Stimulated activated naive CD4-positive, alpha-beta T cell treated with Interleukin-2 at 50 U/mL for 16 hours (primary cell): ENCODE data around the gene SERTAD2.

Experiments used
- DNase-seq: peaks from one replicate; lab custom pipeline; 2025; lab: John Stamatoyannopoulos, UW

Gene SERTAD2

DNA sequence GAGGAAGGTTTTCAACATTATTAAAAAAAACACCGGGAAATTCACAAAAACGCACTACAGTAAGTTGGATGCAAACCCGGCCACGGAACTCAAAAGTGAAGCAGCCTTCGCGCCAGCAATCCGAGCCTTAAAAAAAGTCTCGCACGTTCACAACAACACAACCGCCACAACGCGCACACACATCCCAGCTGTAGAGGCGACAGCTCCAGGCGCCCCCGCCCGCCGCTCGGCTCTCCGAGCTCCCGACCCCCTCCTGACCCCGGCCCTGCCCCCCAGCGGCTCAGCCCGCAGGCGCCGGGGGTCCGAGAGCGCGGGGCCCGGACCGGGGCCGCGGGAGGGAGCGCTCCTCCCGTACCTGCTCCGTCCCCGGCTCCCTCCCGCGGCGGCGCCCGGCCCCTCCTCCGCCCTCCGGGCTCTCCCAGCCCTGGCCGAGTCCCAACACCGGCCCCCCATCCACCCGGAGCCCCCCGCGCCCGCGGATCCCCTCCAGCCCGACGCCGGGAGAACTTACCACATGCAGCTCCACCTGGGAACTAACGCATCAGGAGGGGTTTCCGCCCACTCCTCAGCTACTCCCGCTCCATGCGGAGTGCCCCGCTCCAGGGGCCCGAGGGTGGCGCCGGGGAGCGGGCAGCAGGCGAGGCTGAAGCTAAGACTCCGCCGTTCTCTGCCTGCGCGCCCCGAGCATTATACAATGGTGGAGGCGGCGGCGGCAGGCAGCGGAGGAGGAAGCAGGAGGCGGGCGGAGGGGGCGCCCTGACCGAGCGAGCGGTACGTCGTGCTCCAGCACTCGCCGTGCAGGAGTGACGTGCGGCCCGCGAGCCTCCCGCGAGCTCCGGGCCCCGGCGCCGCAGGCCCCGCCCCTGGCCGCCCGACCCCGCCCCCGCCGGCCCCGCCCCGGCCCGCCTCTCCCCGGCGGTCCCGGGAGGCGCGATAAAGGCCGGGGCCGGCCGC is at the start of gene SERTAD2:
Gene SERTAD2 (minus strand): TSS at position 805 of the 954 bp plus-strand sequence. CDS start 17,042 bp downstream, outside the sequence.
- DNase-seq: peak; percentile 77

DNA sequence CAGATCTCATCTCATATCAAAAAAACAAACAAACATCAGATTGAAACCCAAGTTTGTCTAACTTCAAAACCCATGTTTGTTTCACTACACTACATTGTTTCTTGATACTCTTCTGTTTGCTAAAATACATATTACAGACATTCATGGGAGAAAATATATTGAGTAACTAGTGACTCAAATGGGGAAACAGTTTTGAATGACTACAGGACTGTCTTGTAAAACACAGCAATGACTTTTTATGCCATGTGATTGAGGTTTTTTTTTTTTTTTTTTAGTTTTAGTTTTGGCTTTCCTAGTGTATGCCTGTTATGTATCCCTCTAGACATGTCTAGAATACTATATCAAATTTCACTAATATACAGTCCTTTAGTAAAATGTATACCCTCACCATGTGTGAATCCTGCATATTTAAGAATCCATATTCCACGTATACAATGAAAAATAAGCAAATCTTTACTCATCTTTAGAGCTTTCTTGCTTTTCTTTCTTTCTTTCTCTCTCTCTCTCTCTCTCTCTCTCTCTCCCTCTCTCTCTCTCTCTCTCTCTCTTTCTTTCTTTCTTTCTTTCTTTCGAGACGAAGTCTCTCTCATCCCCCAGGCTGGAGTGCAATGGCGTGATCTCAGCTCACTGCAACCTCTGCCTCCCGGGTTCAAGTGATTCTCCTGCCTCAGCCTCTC is 46.6 kb upstream of the SERTAD2 start:
- DNase-seq: no peak

DNA sequence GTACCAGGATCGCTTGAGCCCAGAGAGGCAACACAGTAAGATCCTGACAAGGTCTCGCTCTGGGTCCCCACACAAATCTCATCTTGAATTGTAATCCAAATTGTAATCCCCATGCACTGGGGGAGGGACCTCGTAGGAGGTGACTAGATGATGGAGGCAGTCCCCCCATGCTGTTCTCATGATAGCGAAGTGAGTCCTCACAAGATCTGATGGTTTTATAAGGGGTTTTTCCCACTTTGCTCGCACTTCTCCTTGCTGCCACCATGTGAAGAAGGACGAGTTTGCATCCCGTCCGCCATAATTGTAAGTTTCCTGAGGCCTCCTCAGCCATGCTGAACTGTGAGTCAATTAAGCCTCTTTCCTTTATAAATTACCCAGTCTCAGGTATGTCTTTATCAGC is 46.0 kb upstream of the SERTAD2 start:
- DNase-seq: peak; percentile 11

- no peak for DNase-seq
Observed at GRCh38 chr2:64698668-64699444, 45.1 kb upstream of the SERTAD2 start.

- no peak for DNase-seq
Observed at GRCh38 chr2:64698177-64698643, 44.5 kb upstream of the SERTAD2 start.

DNA sequence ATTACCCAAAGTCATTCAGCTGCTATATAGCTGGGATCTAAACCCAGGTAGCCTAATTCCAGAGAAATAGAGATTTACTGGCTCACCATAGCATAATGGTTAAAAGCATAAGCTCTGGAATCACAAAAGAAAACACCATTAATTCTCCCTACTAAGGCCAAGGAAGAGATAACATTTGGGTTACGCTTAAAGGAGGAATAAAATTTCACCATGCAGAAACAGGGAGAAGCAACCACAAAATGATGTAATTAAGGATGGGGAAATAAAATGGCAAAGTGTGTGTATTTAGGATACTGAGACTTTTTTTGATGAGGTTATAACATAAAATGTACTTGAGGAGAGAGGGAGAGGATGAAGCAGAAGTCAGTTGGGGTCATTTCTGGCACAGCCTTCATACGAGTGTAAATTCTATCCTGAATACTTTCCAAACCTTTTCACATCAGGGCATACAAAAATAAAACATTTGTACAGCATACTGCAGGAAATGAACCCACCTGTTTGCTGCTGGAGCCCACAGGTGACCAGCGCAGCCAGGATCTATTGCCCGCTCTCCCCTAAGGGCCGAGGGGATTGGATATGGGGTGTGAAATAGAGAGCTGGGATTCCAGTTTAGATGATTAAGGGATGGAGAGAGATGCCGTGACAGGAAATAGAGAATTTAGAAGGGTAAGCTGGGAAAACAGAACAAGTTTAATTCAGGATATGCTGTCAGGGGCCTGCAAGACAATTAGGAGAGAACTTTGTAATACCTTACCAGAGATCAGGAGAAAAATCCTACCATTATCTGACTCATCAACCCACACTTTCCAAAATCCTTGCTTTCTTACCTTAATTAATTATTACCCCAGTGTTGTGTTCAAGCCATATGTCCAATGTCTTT is 43.8 kb upstream of the SERTAD2 start:
- no peak for DNase-seq

DNA sequence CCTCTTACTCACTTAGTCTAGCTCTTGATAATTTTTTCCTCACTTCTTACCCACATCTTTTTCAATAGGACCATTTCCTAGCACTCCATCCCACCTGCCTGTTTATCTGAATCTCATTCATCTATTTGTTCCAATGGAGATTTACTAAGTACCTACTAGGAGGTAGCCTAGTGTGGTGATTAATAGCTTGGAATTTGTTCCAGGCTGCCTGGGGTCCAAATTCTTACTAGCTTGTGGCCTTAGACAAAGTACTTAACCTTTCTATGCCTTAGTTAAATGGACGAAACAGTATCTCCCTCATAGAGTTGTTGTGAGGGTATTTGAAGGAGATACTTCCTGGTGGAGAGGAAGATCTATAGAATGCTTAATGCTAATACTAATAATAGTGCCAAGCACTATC is 42.9 kb upstream of the SERTAD2 start:
- no peak for DNase-seq

GRCh38 chr2:64695721-64696261 is 42.1 kb upstream of the SERTAD2 start:
- no peak for DNase-seq

GRCh38 chr2:64692401-64692800 is 38.7 kb upstream of the SERTAD2 start:
- DNase-seq: no peak

DNA sequence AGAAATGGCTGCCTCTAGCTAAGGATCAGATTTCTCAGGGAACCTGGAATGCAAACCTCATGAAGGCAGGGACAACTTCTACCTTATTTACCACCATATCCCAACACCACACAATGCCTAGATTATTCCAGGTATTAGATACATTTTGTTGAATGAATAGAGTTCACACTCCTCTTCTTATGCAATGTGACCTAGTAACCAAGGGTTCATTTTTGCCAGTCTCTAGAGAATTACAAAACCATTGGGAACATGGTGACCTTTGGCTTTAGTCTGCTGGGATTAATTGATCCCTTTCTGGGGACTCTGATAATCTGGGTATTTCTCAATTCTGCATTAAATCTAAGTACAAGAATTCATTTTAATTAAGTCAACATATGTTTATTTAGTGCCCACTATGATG is 35.2 kb upstream of the SERTAD2 start:
- no peak for DNase-seq

DNA sequence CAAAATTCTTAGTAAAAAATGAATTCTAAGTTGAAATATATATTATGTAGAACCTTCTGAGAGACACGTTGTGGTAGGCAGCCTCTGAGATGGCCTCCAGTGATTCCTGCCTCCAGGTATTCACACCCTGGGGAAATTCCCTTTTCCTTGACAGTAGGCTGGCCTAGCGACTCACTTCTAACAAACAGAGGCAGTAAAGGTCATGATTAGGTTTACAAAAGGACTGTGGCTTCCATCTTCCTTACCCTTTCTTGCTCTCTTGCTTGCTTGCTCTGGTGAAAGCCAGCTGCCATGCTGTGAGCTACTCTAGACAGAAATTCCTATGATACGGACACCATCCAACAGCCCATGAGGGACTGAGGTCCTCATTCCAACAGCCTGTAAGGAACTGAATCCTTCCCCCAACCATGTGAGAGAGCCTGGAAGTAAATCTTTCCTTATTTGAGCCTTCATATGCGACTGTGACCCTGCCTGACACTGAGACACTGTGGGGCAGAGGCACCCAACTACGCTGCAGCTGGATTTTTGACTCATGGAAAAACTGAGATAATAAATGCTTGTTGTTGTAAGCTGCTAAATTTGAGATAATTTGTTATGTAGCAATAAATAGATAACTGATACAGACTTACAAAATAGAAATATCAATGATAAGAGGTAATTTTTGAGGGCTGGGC is 32.7 kb upstream of the SERTAD2 start:
- DNase-seq: no peak

DNA sequence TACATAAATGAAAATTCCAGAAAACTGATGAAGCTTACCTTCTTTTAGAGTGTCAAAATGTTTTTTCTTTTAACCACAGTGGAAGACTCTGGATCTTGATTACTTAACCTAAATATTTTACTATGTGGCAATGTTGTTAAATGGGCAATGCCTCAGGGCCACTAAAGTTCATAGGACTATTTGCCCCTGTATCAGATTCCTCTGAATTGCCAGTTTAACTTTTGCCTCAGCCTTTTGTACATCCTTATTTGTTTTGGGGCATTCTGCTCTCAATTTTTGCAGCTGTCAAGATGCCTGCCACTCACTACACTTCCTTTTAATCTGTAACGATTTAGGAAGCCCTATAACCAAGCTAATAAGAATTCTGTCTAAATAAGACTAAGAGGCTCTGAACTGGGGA is 31.7 kb upstream of the SERTAD2 start:
- DNase-seq: no peak

- DNase-seq: no peak
Observed at GRCh38 chr2:64683771-64684510, 30.2 kb upstream of the SERTAD2 start.

DNA sequence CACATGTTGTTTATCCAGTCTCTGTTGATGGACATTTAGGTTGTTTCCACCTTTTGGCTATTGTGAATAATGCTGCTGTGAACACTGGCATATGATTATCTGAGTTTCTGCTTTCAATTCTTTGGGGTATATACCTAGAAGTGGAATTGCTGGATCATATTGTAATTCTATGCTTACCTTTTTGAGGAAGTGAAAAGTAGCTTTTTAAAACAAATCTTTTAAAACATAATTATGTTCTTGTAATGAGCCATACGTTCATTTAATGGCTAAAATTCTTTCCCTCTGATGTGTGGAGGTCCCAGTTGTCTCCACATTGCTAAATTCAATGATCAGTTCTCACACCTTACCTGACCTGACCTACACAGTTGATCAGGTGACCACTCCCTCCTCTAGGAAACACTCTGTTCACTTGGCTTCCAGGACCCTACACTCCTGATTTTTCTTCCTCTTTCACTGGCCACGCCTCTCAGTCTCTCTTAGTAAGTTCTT is 27.8 kb upstream of the SERTAD2 start:
- DNase-seq: no peak

GRCh38 chr2:64679673-64680425 is 26.1 kb upstream of the SERTAD2 start:
- no peak for DNase-seq

- DNase-seq: no peak
Observed at GRCh38 chr2:64678771-64679590, 25.3 kb upstream of the SERTAD2 start.

GRCh38 chr2:64677530-64677929 is 23.8 kb upstream of the SERTAD2 start:
- DNase-seq: no peak

DNA sequence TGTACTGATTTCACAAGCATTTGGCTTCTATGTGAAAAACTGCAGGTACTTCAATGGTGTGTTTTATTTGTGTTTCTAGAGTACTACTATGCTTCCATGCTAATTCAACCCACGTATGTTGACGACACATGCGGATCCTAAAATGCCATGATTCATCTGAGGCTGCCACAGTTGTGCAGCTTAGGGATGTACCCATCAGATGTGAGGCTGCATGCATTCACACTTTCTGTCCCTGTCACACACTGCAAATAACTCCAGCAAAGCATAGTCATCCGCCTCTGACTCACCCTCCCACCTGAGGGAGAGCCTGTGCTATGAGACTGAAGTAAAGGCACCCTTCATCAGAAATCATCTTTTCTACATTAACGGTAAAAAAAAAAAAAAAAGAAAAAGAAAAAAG is 22.1 kb upstream of the SERTAD2 start:
- peak; percentile 67 for DNase-seq
